Stimulated activated CD8-positive, alpha-beta memory T cell treated with anti-CD3 and anti-CD28 coated beads, Interleukin-7, amount 100 ng/mL, for 24 hours (primary cell): Measurements from ENCODE around the gene VANGL2.

Experiments used
- DNase-seq: peaks from one replicate; pipeline ENCODE4 v3.0.0-alpha.2; 2020; ENCODE audit warnings: low read depth

VANGL2 gene

GRCh38 chr1:160428655-160429054 lies 28.3 kb downstream of the VANGL2 start:
- DNase-seq = no peak

GRCh38 chr1:160429125-160429561 lies 28.8 kb downstream of the VANGL2 start:
- no peak for DNase-seq

- no peak for DNase-seq
Measured at GRCh38 chr1:160429702-160430535, 29.6 kb downstream of the VANGL2 start.

GRCh38 chr1:160431006-160431405 lies 30.6 kb downstream of the VANGL2 start:
- DNase-seq = no peak

- DNase-seq = no peak
Measured at GRCh38 chr1:160431571-160431970, 31.2 kb downstream of the VANGL2 start.

- no peak for DNase-seq
Measured at GRCh38 chr1:160432371-160432786, 32.0 kb downstream of the VANGL2 start.

- no peak for DNase-seq
Measured at GRCh38 chr1:160436966-160437365, 36.6 kb downstream of the VANGL2 start.

- no peak for DNase-seq
Measured at GRCh38 chr1:160437432-160438316, 37.3 kb downstream of the VANGL2 start.

GRCh38 chr1:160438317-160438918 lies 38.1 kb downstream of the VANGL2 start:
- no peak for DNase-seq

GRCh38 chr1:160438935-160439334 lies 38.6 kb downstream of the VANGL2 start:
- no peak for DNase-seq

- no peak for DNase-seq
Measured at GRCh38 chr1:160439718-160440117, 39.4 kb downstream of the VANGL2 start.

- no peak for DNase-seq
Measured at GRCh38 chr1:160446945-160447600, 46.7 kb downstream of the VANGL2 start.

GRCh38 chr1:160449494-160449893 lies 49.1 kb downstream of the VANGL2 start:
- DNase-seq = no peak

- no peak for DNase-seq
Measured at GRCh38 chr1:160451119-160451858, 50.9 kb downstream of the VANGL2 start.

- DNase-seq = no peak
Measured at GRCh38 chr1:160451859-160452232, 51.5 kb downstream of the VANGL2 start.

GRCh38 chr1:160453443-160453842 lies 53.1 kb downstream of the VANGL2 start:
- DNase-seq = no peak

GRCh38 chr1:160454371-160455152 lies 54.2 kb downstream of the VANGL2 start:
- no peak for DNase-seq

- DNase-seq = no peak
Measured at GRCh38 chr1:160455153-160455517, 54.8 kb downstream of the VANGL2 start.

- no peak for DNase-seq
Measured at GRCh38 chr1:160459056-160459455, 58.7 kb downstream of the VANGL2 start.

GRCh38 chr1:160459687-160460086 lies 59.3 kb downstream of the VANGL2 start:
- no peak for DNase-seq

GRCh38 chr1:160460214-160460642 lies 59.9 kb downstream of the VANGL2 start:
- DNase-seq = no peak
